ENCODE results near the gene FN1. TPM values are rescaled to one million over a fixed set of nuclear protein-coding genes. Genes with fewer than 3 reads are reported as not detected.

The FN1 gene
- total RNA-seq, 4 donors from 2014 or later: 89.6 to 220 (median 177) TPM

DNA sequence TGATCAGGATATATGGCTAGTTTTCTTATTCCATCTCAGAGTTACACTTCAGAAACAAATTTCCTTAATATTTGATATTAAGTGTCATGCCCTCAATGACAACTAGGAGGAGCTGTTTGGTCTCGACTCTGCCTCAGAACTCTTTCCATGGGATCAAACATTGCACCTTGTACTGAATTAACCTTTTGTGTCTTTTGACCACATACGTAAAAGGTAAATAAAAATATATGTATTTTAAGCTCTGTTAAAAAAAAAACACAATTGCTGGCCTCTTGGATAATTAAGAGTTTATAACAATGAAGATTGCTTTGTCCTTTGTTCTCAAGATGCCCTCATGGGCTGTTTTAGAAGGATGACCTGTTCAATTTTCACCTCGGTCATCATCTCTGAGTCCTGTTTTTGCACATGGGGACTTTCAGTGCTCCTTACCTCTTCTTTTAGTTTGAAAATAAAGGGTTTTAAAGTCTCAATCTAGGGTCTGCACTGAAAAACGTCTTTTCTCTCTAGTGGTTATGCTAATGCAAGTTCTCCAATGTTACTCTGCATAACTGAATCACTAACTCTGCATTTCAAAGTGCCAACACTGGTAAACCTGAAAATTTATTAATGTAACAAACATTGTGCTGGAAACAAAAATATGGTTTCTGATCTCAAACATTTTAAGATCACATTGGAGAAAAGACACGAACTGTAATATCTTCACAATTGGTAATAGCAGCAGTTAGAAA, 18.8 kb upstream of the FN1 start:
- no peak for DNase-seq (ENCODE audit: low spot score)
- no peak for ATAC-seq (ENCODE audit: low FRiP score)
- TF ChIP-seq, protein P1, sequence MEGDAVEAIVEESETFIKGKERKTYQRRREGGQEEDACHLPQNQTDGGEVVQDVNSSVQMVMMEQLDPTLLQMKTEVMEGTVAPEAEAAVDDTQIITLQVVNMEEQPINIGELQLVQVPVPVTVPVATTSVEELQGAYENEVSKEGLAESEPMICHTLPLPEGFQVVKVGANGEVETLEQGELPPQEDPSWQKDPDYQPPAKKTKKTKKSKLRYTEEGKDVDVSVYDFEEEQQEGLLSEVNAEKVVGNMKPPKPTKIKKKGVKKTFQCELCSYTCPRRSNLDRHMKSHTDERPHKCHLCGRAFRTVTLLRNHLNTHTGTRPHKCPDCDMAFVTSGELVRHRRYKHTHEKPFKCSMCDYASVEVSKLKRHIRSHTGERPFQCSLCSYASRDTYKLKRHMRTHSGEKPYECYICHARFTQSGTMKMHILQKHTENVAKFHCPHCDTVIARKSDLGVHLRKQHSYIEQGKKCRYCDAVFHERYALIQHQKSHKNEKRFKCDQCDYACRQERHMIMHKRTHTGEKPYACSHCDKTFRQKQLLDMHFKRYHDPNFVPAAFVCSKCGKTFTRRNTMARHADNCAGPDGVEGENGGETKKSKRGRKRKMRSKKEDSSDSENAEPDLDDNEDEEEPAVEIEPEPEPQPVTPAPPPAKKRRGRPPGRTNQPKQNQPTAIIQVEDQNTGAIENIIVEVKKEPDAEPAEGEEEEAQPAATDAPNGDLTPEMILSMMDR (IDR thresholded peaks at IDR 0.05): peak in 1 of 3 donors; percentile 14

DNA sequence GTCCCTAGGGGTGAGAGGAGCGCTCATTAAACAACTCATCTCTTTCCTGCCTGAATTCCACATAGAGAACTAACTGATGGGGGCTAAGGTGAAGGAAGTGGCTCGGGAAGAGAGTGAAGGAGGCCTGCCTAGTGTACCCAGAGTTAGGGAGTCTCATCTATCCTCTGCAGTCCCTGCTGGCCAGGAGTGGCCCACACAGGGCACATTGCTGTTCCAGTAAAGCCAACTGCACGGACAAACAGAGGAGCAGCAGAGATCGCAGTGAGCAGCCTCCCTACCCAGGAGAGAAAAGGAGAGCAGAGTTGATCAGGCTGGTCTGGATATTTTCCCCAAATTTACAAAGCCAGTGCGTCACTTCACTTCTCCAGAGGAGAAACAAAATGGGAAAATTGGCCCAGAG, 16.9 kb upstream of the FN1 start:
- TF ChIP-seq, protein P1 (IDR thresholded peaks at IDR 0.05): no peak
- ATAC-seq (ENCODE audit: low FRiP score): no peak
- no peak for DNase-seq (ENCODE audit: low spot score)

DNA sequence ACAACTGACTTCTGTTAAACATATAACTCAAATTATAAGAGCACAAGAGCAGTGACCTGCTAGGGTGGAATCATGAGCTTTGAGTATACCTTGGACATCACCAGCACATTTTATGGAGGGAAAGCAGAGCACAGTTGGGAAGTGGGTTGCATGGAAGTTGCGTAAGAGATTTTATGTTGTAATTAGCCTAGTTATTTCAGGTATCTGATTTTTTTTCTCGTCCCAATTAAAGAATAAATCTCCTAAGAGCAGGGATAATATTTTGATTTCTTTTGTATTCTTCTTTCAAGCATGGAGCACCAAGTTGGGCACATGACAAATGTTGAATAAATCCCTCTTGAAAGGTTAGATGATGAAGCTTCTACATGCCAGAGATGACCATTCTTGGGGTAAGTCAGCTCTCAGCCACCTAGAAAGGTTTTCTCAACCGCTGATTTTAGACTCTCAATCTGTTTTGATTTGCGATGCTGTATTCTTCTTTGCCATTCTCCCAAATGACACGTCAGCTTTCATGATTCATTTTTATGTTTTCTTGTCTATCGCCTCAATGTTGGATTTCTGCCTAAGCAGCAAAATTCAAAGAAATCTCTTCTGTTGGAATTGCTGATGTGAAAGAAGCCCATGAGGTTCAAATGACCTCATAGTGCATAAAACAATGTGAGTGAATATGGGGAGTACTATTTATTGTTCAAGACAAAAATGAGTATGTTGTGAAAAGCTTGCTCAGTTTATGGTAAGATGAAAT, 15.3 kb upstream of the FN1 start:
- DNase-seq (ENCODE audit: low spot score) (no peak), ATAC-seq (ENCODE audit: low FRiP score) (no peak)
- TF ChIP-seq, protein P1 (IDR thresholded peaks at IDR 0.05): no peak

DNA sequence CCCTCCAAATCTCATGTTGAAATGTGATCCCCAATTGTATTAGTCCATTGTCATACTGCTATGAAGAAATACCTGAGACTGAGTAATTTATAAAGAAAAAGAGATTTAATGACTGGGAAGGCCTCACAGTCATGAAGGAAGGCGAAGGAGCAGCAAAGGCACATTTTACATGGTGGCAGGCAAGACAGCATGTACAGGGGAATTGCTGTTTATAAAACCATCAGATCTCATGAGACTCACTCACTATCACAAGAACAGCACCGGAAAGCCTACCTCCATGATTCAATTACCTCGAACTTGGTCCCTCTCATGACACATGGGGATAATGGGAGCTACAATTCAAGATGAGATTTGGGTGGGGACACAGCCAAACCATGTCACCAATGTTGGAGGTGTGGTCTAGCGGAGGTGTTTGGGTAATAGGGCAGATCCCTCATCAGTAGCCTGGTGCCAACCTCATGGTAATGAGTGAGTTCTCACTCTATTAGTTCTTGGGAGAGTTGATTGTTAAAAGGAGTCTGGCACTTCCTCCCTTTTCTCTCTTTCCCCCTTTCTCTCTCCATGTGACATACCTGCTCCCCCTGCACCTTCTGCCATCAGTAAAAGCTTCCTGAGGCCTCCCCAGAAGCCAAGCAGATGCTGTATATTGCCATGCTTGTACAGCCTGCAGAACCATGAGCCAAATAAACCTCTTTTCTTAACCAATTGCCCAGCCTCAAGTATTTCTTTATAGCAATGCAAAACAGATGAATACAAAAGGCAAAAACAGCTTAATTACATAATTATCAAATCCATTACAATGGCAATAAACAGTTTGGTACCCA, 14.5 kb upstream of the FN1 start:
- DNase-seq (ENCODE audit: low spot score) (no peak), ATAC-seq (ENCODE audit: low FRiP score) (no peak)
- TF ChIP-seq, protein P1 (IDR thresholded peaks at IDR 0.05): no peak

DNA sequence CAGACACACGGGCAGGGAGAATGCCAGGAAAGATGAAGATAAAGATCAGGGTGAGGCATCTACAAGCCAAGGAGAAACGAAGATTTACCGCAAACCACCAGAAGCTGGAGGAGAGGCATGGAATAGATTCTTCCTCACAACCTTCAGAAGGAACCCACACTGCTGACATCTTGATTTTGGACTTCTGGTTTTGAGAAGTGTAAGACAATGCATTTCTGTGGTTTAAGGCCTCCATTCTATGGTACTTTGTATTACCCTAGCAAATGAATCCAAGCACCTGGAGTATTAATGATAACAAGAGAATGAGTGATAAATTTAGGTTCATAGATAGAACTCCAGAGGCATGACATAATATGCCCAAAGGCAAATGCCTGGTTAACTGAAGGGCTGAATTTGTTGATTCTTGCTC, 11.8 kb upstream of the FN1 start:
- TF ChIP-seq, protein P1 (IDR thresholded peaks at IDR 0.05): no peak
- no peak for DNase-seq (ENCODE audit: low spot score)
- no peak for ATAC-seq (ENCODE audit: low FRiP score)

DNA sequence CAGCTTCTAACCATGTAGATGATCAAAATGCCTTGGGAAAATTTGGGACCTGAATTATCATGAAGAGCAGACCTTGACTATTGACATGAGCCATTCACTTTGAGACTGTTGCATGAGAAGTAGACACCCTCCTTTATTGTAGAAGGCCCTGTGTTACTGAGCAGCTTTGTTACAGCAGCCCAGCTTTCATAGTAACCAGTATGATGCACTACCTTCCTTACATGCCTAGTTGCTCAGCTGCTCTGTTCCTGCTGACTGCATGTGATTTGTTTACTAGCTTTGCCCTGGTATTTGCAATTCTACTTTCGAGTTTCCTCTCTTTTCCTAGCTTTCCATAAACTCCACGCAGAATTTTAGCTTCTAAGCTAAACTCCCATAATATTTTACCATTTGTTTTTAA, 11.2 kb upstream of the FN1 start:
- DNase-seq (ENCODE audit: low spot score) (no peak), ATAC-seq (ENCODE audit: low FRiP score) (no peak)
- TF ChIP-seq, protein P1 (IDR thresholded peaks at IDR 0.05): no peak

Measured in omental fat pad (tissue), 4 donors.